ENCODE results near the gene MCM5. TPM values are rescaled to one million over a fixed set of nuclear protein-coding genes. Genes with fewer than 3 reads are reported as not detected.

MCM5 gene
- total and polyA plus RNA-seq, 2 experiments from 2014 or later = 26.2 to 82.1 TPM

DNA sequence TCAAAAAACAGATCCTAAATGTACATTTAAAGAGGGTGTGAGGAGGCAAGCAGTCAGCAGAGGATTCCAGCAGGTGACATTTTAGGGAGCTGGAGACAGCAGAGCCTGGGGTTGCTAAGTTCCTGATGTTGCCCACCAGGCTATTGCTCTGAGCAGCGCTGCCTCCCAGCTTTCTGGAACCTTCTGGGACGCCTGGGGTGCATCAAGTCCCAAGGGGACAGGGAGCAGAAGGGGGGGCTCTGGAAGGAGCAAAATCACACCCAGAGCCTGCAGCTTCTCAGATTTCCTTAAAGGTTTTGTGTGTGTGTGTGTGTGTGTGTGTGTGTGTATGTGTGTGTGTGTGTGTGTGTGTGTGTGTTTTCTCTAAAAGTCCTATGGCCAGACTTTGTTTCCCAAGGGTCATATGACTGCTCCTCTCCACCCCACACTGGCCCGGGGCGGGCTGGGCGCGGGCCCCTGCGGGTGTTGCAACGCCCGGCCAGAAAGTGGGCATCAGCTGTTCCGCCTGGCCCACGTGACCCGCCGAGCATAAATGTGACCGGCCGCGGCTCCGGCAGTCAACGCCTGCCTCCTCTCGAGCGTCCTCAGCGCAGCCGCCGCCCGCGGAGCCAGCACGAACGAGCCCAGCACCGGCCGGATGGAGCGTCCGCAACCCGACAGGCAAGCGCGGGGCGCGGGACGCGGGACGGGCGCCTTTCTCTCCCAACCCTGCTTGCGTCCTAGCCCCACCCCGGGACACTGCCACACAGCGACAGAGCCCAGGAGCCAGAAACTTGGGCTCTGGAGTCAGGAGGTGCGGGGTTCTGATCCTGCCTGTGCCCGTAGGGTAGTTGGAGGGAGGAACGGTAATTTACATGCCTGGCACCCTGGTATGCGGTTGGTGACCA is 19.2 kb upstream of the MCM5 start, which contains the start of gene HMOX1:
TSS of gene HMOX1 (plus strand) at position 560 of the 887 bp plus-strand sequence. CDS start at position 638, 78 bp downstream.
- no peaks in the 10 kb centered on the region for H3K27me3 ChIP-seq
- H3K9me3 ChIP-seq (ENCODE audit: low read depth) = no peaks in the 10 kb centered on the region
- TF ChIP-seq, protein P1, sequence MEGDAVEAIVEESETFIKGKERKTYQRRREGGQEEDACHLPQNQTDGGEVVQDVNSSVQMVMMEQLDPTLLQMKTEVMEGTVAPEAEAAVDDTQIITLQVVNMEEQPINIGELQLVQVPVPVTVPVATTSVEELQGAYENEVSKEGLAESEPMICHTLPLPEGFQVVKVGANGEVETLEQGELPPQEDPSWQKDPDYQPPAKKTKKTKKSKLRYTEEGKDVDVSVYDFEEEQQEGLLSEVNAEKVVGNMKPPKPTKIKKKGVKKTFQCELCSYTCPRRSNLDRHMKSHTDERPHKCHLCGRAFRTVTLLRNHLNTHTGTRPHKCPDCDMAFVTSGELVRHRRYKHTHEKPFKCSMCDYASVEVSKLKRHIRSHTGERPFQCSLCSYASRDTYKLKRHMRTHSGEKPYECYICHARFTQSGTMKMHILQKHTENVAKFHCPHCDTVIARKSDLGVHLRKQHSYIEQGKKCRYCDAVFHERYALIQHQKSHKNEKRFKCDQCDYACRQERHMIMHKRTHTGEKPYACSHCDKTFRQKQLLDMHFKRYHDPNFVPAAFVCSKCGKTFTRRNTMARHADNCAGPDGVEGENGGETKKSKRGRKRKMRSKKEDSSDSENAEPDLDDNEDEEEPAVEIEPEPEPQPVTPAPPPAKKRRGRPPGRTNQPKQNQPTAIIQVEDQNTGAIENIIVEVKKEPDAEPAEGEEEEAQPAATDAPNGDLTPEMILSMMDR (IDR thresholded peaks at IDR 0.05; ENCODE audit: low read depth, low read length) = peak; percentile 22
- no peaks in the 10 kb centered on the region for H3K36me3 ChIP-seq
- no peak within 1 kb of the TSS for H3K27ac ChIP-seq
- H3K4me1 ChIP-seq (ENCODE audit: low read depth) = peaks cover 13% of the 10 kb centered on the region
- peak; percentile 91 to 95 for DNase-seq (ENCODE audit: low read depth in 1 of 2, low spot score in 1 of 2)
- H3K4me3 ChIP-seq = peak within 1 kb of the TSS; percentile 43

GRCh38 chr22:35381424-35382009 is 18.4 kb upstream of the MCM5 start:
- TF ChIP-seq, protein P1 (IDR thresholded peaks at IDR 0.05; ENCODE audit: low read depth, low read length) = no peak
- no peak overlapping the region for H3K27ac ChIP-seq
- no peaks in the 10 kb centered on the region for H3K36me3 ChIP-seq
- peaks cover 11% of the 10 kb centered on the region for H3K4me1 ChIP-seq (ENCODE audit: low read depth)
- no peaks in the 10 kb centered on the region for H3K27me3 ChIP-seq
- DNase-seq (ENCODE audit: low read depth in 1 of 2, low spot score in 1 of 2) = no peak
- H3K9me3 ChIP-seq (ENCODE audit: low read depth) = no peaks in the 10 kb centered on the region
- peak overlapping the region; percentile 43 for H3K4me3 ChIP-seq

- no peak overlapping the region for H3K27ac ChIP-seq
- H3K36me3 ChIP-seq = no peaks in the 10 kb centered on the region
- H3K27me3 ChIP-seq = no peaks in the 10 kb centered on the region
- no peaks in the 10 kb centered on the region for H3K9me3 ChIP-seq (ENCODE audit: low read depth)
- peak in 1 of 2 donors; percentile 24 for DNase-seq (ENCODE audit: low read depth in 1 of 2, low spot score in 1 of 2)
- no peak overlapping the region for H3K4me3 ChIP-seq
- TF ChIP-seq, protein P1 (IDR thresholded peaks at IDR 0.05; ENCODE audit: low read depth, low read length) = no peak
- peaks cover 8% of the 10 kb centered on the region for H3K4me1 ChIP-seq (ENCODE audit: low read depth)
Observed at GRCh38 chr22:35383679-35384071, 16.3 kb upstream of the MCM5 start.

GRCh38 chr22:35384527-35384926 is 15.4 kb upstream of the MCM5 start:
- H3K27ac ChIP-seq = no peak overlapping the region
- no peak overlapping the region for H3K4me3 ChIP-seq
- no peaks in the 10 kb centered on the region for H3K9me3 ChIP-seq (ENCODE audit: low read depth)
- TF ChIP-seq, protein P1 (IDR thresholded peaks at IDR 0.05; ENCODE audit: low read depth, low read length) = no peak
- no peak for DNase-seq (ENCODE audit: low read depth in 1 of 2, low spot score in 1 of 2)
- H3K36me3 ChIP-seq = no peaks in the 10 kb centered on the region
- H3K4me1 ChIP-seq (ENCODE audit: low read depth) = peaks cover 8% of the 10 kb centered on the region
- no peaks in the 10 kb centered on the region for H3K27me3 ChIP-seq

- Histone ChIP-seq H3K4me1 (ENCODE audit: low read depth) (peaks cover 8% of the 10 kb centered on the region), H3K27me3 (no peaks in the 10 kb centered on the region), H3K4me3 (no peak overlapping the region), H3K36me3 (no peaks in the 10 kb centered on the region), H3K27ac (no peak overlapping the region), H3K9me3 (ENCODE audit: low read depth) (no peaks in the 10 kb centered on the region)
- DNase-seq (ENCODE audit: low read depth in 1 of 2, low spot score in 1 of 2) = no peak
- TF ChIP-seq, protein P1 (IDR thresholded peaks at IDR 0.05; ENCODE audit: low read depth, low read length) = no peak
Observed at GRCh38 chr22:35384975-35385588, 14.9 kb upstream of the MCM5 start.
